GM12878 (cell line): ENCODE data around the gene GPR179. TPM values are rescaled to one million over a fixed set of nuclear protein-coding genes. Genes with fewer than 3 reads are reported as not detected.

Experiments used
- ATAC-seq: fragments of 200-7000 bp; cut with Tn5 transposase; 3 replicates; pipeline ENCODE4 v1.9.1; 2020; ENCODE audit warnings: mild to moderate bottlenecking, moderate library complexity
- BruUV-seq: library from RNA; stranded (reverse); fragments of 400-500 nt; replicated peaks from 2 replicates; lab custom pipeline; 2021; lab: Mats Ljungman, UMichigan
- CTCF ChIA-PET: fragments of 300-600 bp; sonication (Branson Sonifier 250); formaldehyde crosslinking; extraction: SDS; loops from one replicate; lab custom pipeline; 2021; ENCODE audit warnings: inconsistent platforms; lab: Yijun Ruan, JAX
- POLR2A ChIA-PET: fragments of 350-600 bp; formaldehyde crosslinking; extraction: SDS; loops from one replicate; lab custom pipeline; 2021; ENCODE audit warnings: inconsistent platforms; lab: Charles Lee
- RAD21 ChIA-PET: fragments of 300-600 bp; sonication (Branson Sonifier 250); formaldehyde crosslinking; loops from one replicate; lab custom pipeline; 2023; ENCODE audit warnings: antibody characterized with exemption; ENCODE audit not compliant: unreplicated experiment; lab: Charles Lee
- SMC1A ChIA-PET: fragments of 300-600 bp; sonication (Branson Sonifier 250); formaldehyde crosslinking; loops from one replicate; lab custom pipeline; 2023; ENCODE audit not compliant: unreplicated experiment, uncharacterized antibody; lab: Charles Lee
- DNase-seq: peaks from one replicate; pipeline ENCODE4 v3.0.0-alpha.2; 2011; ENCODE audit warnings: low read depth, low spot score
- FAIRE-seq: peaks from 3 replicates; lab custom pipeline; 2011; peaks lifted over from hg19 to GRCh38; lab: Jason Lieb, UNC
- H2AFZ ChIP-seq: 2 replicates; pipeline ENCODE4 v1.6.0; 2011; ENCODE audit warnings: low read depth, low read length, control low read depth; ENCODE audit not compliant: control insufficient read depth
- H3K27ac ChIP-seq: 2 replicates; pipeline ENCODE4 v1.5.1; 2011; ENCODE audit warnings: control low read depth; ENCODE audit not compliant: control insufficient read depth, insufficient read depth
- H3K27me3 ChIP-seq, 2 experiments: replicated peaks in 1 of 2; 2 replicates each; pipeline versions ENCODE4 v1.6.0 to v1.6.1; 2011; ENCODE audit warnings: low read length in 1 of 2; ENCODE audit not compliant: control insufficient read depth in 2 of 2, insufficient read depth in 2 of 2
- H3K36me3 ChIP-seq, 2 experiments: 2 replicates each; pipeline ENCODE4 v1.5.1; 2011; ENCODE audit warnings: low read length in 1 of 2; ENCODE audit not compliant: control insufficient read depth in 2 of 2, insufficient read depth in 2 of 2
- H3K4me1 ChIP-seq: 2 replicates; pipeline ENCODE4 v1.6.1; 2011; ENCODE audit warnings: mild to moderate bottlenecking, low read length, moderate library complexity, mixed read lengths; ENCODE audit not compliant: control insufficient read depth, insufficient read depth
- H3K4me2 ChIP-seq: 2 replicates; pipeline ENCODE4 v1.6.0; 2011; ENCODE audit warnings: control low read depth; ENCODE audit not compliant: control insufficient read depth, insufficient read depth
- H3K4me3 ChIP-seq: fragments of 200-600 bp; sonication (generic); 2 replicates; pipeline ENCODE4 v1.5.1; 2016
- H3K79me2 ChIP-seq: 2 replicates; pipeline ENCODE4 v1.6.0; 2011; ENCODE audit warnings: low read length; ENCODE audit not compliant: control insufficient read depth, insufficient read depth
- H3K9ac ChIP-seq: 2 replicates; pipeline ENCODE4 v1.8.0; 2011; ENCODE audit warnings: low read length, control low read depth, mixed read lengths; ENCODE audit not compliant: control insufficient read depth, insufficient read depth
- H3K9me3 ChIP-seq: replicated peaks from 3 replicates; pipeline ENCODE4 v1.5.1; 2011; ENCODE audit warnings: mild to moderate bottlenecking, low read length; ENCODE audit not compliant: control insufficient read depth, insufficient read depth
- H4K20me1 ChIP-seq: 2 replicates; pipeline ENCODE4 v1.6.0; 2011; ENCODE audit not compliant: control insufficient read depth, insufficient read depth
- ASH2L ChIP-seq: fragments of 300-600, 200-600 bp; sonication (generic); IDR thresholded peaks from 2 replicates; pipeline ENCODE4 v1.6.1; 2017; ENCODE audit warnings: low read depth, mild to moderate bottlenecking, borderline replicate concordance
- CTCF ChIP-seq, 3 experiments: IDR thresholded peaks in 2 of 3; conservative IDR thresholded peaks in 1 of 3; 2 replicates each; pipeline ENCODE4 v1.5.1; 2011; ENCODE audit warnings: low read depth in 3 of 3, low read length in 3 of 3, mild to moderate bottlenecking in 3 of 3, control low read depth in 2 of 3, moderate library complexity in 2 of 3, inconsistent platforms in 1 of 3, mixed read lengths in 1 of 3; ENCODE audit not compliant: control insufficient read depth in 2 of 3, insufficient read depth in 1 of 3; ENCODE audit errors: extremely low read depth in 1 of 3
- EP300 ChIP-seq, 2 experiments: fragments of 150-350 bp in 1 of 2; IDR thresholded peaks; 2 replicates each; pipeline ENCODE4 v1.6.1; 2011 to 2012; ENCODE audit warnings: low read depth in 2 of 2, low read length in 2 of 2, borderline replicate concordance in 1 of 2, improper control_type of control experiment in 1 of 2, inconsistent platforms in 1 of 2; ENCODE audit not compliant: control insufficient read depth in 1 of 2
- PAX8 ChIP-seq: fragments of 450-650 bp; IDR thresholded peaks from 2 replicates; pipeline ENCODE4 v1.6.1; 2017; ENCODE audit warnings: mild to moderate bottlenecking, moderate library complexity
- RAD21 ChIP-seq: IDR thresholded peaks from 2 replicates; pipeline ENCODE4 v1.6.1; 2011; ENCODE audit warnings: mild to moderate bottlenecking, low read depth, low read length, moderate library complexity; ENCODE audit not compliant: insufficient read depth
- SMC3 ChIP-seq: IDR thresholded peaks from 2 replicates; pipeline ENCODE4 v1.6.1; 2011; ENCODE audit warnings: low read length, improper control_type of control experiment, borderline replicate concordance
- TBL1XR1 ChIP-seq: IDR thresholded peaks from 2 replicates; pipeline ENCODE4 v1.6.1; 2012; ENCODE audit warnings: low read depth, low read length, improper control_type of control experiment
- WGBS: methylation state at CpG from one replicate; pipeline ENCODE4 v1.1.6; 2016; ENCODE audit warnings: low lambda C conversion rate; ENCODE audit not compliant: insufficient replicate concordance, insufficient coverage; ENCODE audit errors: missing lambda C conversion rate; 5-methylcytosine and 5-hydroxymethylcytosine counted together
- in situ Hi-C: fragments of 300-500 bp; cut with MboI; formaldehyde crosslinking; loops from 9 replicates; pipeline ENCODE4 v1.14.3; 2018; ENCODE audit warnings: mixed read lengths
- intact Hi-C: fragments of 100-400 bp; cut with micrococcal nuclease; formaldehyde crosslinking; loops from one replicate; pipeline ENCODE4 v1.14.2; 2022; ENCODE audit not compliant: unreplicated experiment
- polyA plus RNA-seq, 11 experiments: library from polyadenylated mRNA; depleted of rRNA in 4 of 11; unstranded in 6 of 11; stranded (reverse) in 5 of 11; fragments of >200 nt; fragmentation: Nextera tagmentation in 4 of 11; fragmentation: Illumina TruSeq in 1 of 11; extraction: Ambion mirVana in 4 of 11; extraction: Trizol in 1 of 11; gene quantifications; 1 replicate in 1 of 11; 2 replicates in 10 of 11; pipeline versions ENCODE4 v1.2.1 to v1.2.3, GENCODE V29; 2011 to 2016; ENCODE audit warnings: inconsistent platforms in 2 of 11, missing spikeins in 2 of 11, low read depth in 1 of 11
- total RNA-seq, 4 experiments: library from RNA; depleted of rRNA in 3 of 4; stranded (reverse); fragments of >200 nt in 3 of 4; fragmentation: Illumina TruSeq in 1 of 4; extraction: Trizol in 1 of 4; gene quantifications; 2 replicates each; pipeline versions ENCODE4 v1.2.1 to v1.2.3, GENCODE V29; 2013 to 2021

Gene GPR179
- total and polyA plus RNA-seq, 10 of the 15 experiments (the other 5 are each of a cell fraction or from before 2014, with no cell fraction given) = under 0.01 to 0.08 (median 0.01) TPM; not detected in 3

- Histone ChIP-seq H3K9ac (no peak overlapping the region), H3K4me2 (no peak overlapping the region), H3K9me3 (no peaks in the 10 kb centered on the region; the same call in 2 of the 3 replicates), H3K4me3 (no peak overlapping the region), H3K4me1 (no peaks in the 10 kb centered on the region; the same call in 1 of the 2 replicates), H3K27ac (no peak overlapping the region), H3K27me3 (no peaks in the 10 kb centered on the region), H4K20me1 (no peaks in the 10 kb centered on the region), H3K36me3 (peaks cover 5 to 11% of the 10 kb centered on the region in 2 experiments), H3K79me2 (no peaks in the 10 kb centered on the region), H2AFZ (no peak overlapping the region)
- CTCF ChIA-PET = interaction anchor here (0.6 to 4.5 kb wide), 10 partner anchors 10 to 236 kb away, joined by 3 to 36 read pairs (median 3); no protein-coding TSS in a partner anchor
- DNase-seq = no peak
- whole genome bisulfite sequencing = 14% methylated on average over 8 of the region's 8 CpGs
- no TSS peak for BruUV-seq
- POLR2A ChIA-PET = interaction anchor here (0.6 kb wide), 1 partner anchor 76 kb away, joined by 3 read pairs; no protein-coding TSS in a partner anchor
- no peak for FAIRE-seq
- peak; percentile 51 to 84 (median 57) for TF ChIP-seq CTCF (IDR thresholded peaks at IDR 0.05 in 2 of 3, conservative IDR thresholded peaks at IDR 0.05 in 1 of 3; ENCODE audit: control insufficient read depth in 2 of 3, extremely low read depth in 1 of 3, insufficient read depth in 1 of 3, low read depth in 3 of 3, low read length in 3 of 3)
- TF ChIP-seq SMC3 = peak; percentile 36; the same call in 1 of the 2 replicates
- no peak for TF ChIP-seq EP300 (IDR thresholded peaks at IDR 0.05; ENCODE audit: borderline replicate concordance in 1 of 2, control insufficient read depth in 1 of 2, low read depth in 2 of 2, low read length in 2 of 2)
- TF ChIP-seq ASH2L = no peak
- TF ChIP-seq PAX8 = no peak
- peak; percentile 58 for TF ChIP-seq RAD21
- no peak for TF ChIP-seq TBL1XR1
- SMC1A ChIA-PET = interaction anchor here (0.9 kb wide), 1 partner anchor 92 kb away, joined by 3 read pairs; no protein-coding TSS in a partner anchor
- intact Hi-C loops = no loop called here
- in situ Hi-C loops = no loop called here
- RAD21 ChIA-PET = interaction anchor here (1.6 kb wide), 1 partner anchor 92 kb away, joined by 3 read pairs; no protein-coding TSS in a partner anchor
- peak; percentile 96 for ATAC-seq
These were observed 21.5 kb downstream of the GPR179 start for GRCh38 chr17:38322156-38322779.
